SH-SY5Y (cell line): ENCODE measurements around the gene SMTN.

ENCODE experiments used
- GATA2 ChIP-seq: IDR thresholded peaks from 2 replicates; pipeline ENCODE4 v1.6.1; 2011; ENCODE audit warnings: mild to moderate bottlenecking, low read depth, low read length
- GATA3 ChIP-seq: IDR thresholded peaks from 2 replicates; pipeline ENCODE4 v1.6.1; 2011; ENCODE audit warnings: low read depth, mild to moderate bottlenecking, low read length, moderate library complexity

- TF ChIP-seq GATA2 (no peak), GATA3 (no peak)
Measured at GRCh38 chr22:31151872-31152271, 70.8 kb downstream of the SMTN start.
